HFFc6 (cell line): ENCODE data around the gene NOTUM. TPM values are rescaled to one million over a fixed set of nuclear protein-coding genes. Genes with fewer than 3 reads are reported as not detected.
A peak's percentile ranks its signal among the peaks of the same experiment; 100 is the strongest.

Source experiments
- DNase-seq: peaks from one replicate; pipeline ENCODE4 v3.0.0-alpha.2; 2018
- H3K27ac Mint-ChIP-seq: 2 replicates; pipeline ENCODE4 v1.8.0; 2020; ENCODE audit warnings: mild to moderate bottlenecking, mixed read lengths
- H3K27me3 Mint-ChIP-seq: 2 replicates; pipeline ENCODE4 v1.8.0; 2021; ENCODE audit warnings: mild to moderate bottlenecking, moderate library complexity, mixed read lengths; ENCODE audit not compliant: insufficient read depth
- H3K36me3 Mint-ChIP-seq: 2 replicates; pipeline ENCODE4 v1.8.0; 2021; ENCODE audit warnings: low read depth, mixed read lengths
- H3K4me1 Mint-ChIP-seq: 2 replicates; pipeline ENCODE4 v1.8.0; 2020; ENCODE audit warnings: low read depth, mixed read lengths
- H3K4me3 Mint-ChIP-seq: 2 replicates; pipeline ENCODE4 v1.8.0; 2020; ENCODE audit warnings: mild to moderate bottlenecking, moderate library complexity, mixed read lengths
- H3K9me3 Mint-ChIP-seq: 2 replicates; pipeline ENCODE4 v1.8.0; 2020; ENCODE audit warnings: mild to moderate bottlenecking, mixed read lengths
- CTCF ChIP-seq: fragments of 200-600 bp; sonication (generic); IDR thresholded peaks from 2 replicates; pipeline ENCODE4 v1.5.0; 2021; ENCODE audit warnings: antibody characterized with exemption, mild to moderate bottlenecking
- total RNA-seq, 6 experiments: library from RNA; stranded (reverse); fragmentation: NEBNext Ultra II Directional; extraction: Animal tissue kit (Norgen Biotek cat#: 25700); gene quantifications; 2 replicates in 1 of 6; 3 replicates in 5 of 6; pipeline ENCODE4 v1.2.3, GENCODE V29; 2021

NOTUM gene
- total RNA-seq, 6 experiments from 2014 or later: 0.10 to 0.14 TPM; not detected in 4

DNA sequence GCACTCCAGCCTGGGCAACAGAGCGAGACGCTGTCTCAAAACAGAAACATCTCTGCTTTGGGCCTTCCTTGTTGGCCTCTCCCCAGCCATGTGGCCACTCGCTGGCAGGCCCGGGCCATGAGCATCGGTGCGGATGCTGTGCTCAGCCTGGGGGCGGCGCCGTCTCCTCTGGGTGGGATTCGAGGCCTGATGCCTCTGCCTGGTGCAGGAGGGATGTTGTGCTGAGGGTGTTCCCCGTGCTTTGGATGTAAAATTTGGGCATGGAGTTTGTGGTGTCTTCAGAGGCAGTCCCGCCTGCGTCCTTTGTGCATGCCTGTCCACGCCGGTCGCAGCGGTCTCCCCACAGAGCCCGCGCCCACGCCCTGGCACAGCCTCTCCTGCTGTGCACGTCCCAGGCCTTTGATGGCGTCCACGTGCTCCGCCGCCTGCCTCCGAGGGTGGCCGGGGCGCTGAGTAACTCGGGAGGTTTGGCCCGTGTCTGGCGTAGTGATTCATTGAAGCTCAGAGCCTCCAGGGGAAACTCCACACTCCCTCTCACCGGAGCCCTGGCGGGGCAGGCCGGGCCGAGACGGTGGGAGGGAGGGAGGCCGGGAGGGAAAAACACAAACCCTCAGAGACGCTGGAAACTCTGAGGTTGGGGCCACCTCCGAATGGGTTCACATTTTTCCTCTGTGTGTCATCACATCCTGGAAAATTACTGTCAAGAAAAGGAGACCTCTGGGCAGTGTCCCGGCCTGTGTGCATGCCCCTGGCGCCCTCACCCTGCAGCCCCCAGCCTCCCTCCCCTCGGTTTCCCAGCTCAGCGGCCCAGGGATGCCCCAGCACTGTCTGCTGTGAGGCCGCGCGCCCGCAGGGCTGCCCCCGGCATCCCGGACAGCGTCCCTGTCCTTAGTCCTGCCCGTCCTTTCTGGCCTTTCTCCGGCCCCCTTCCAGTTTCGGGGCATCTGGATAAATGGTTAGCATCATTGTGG is 42.7 kb upstream of the NOTUM start:
- Mint-ChIP-seq H3K4me3 (peak overlapping the region; percentile 60), H3K36me3 (no peaks in the 10 kb centered on the region), H3K4me1 (peaks cover 22% of the 10 kb centered on the region), H3K27ac (peak overlapping the region; percentile 92), H3K27me3 (no peaks in the 10 kb centered on the region), H3K9me3 (no peaks in the 10 kb centered on the region)
- peak; percentile 38 for TF ChIP-seq CTCF
- DNase-seq: peak; percentile 96

DNA sequence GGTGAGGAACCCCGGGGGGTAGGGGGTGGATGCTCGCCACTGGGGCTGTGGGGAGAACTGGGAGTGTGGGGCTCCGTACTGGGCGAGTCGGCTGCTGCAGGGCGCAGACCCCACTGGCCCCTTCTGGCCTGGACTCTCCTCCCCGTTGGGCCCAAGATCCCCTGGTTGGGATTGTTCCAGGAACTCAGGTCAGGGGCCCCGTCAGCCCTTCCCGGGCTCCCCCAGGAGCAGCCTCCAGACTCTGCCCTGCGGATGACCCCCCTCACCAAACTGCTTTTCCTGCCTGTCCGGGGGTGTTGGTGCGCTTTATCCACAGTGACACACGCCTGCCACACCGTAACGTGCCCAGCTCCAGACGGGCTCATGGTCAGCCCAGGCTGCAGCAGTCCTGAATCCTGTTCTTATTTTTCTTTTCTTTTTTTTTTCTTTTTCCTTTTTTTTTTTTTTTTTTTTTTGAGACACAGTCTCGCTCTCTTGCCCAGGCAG is 40.6 kb upstream of the NOTUM start:
- Mint-ChIP-seq H3K4me1 (peaks cover 20% of the 10 kb centered on the region), H3K9me3 (no peaks in the 10 kb centered on the region), H3K27ac (no peak overlapping the region), H3K4me3 (no peak overlapping the region), H3K36me3 (no peaks in the 10 kb centered on the region), H3K27me3 (no peaks in the 10 kb centered on the region)
- TF ChIP-seq CTCF: no peak
- DNase-seq: no peak

GRCh38 chr17:82000803-82001570 is 40.0 kb upstream of the NOTUM start:
- Mint-ChIP-seq H3K27me3 (no peaks in the 10 kb centered on the region), H3K4me1 (peaks cover 13% of the 10 kb centered on the region), H3K4me3 (no peak overlapping the region), H3K9me3 (no peaks in the 10 kb centered on the region), H3K36me3 (no peaks in the 10 kb centered on the region), H3K27ac (no peak overlapping the region)
- no peak for TF ChIP-seq CTCF
- DNase-seq: no peak

DNA sequence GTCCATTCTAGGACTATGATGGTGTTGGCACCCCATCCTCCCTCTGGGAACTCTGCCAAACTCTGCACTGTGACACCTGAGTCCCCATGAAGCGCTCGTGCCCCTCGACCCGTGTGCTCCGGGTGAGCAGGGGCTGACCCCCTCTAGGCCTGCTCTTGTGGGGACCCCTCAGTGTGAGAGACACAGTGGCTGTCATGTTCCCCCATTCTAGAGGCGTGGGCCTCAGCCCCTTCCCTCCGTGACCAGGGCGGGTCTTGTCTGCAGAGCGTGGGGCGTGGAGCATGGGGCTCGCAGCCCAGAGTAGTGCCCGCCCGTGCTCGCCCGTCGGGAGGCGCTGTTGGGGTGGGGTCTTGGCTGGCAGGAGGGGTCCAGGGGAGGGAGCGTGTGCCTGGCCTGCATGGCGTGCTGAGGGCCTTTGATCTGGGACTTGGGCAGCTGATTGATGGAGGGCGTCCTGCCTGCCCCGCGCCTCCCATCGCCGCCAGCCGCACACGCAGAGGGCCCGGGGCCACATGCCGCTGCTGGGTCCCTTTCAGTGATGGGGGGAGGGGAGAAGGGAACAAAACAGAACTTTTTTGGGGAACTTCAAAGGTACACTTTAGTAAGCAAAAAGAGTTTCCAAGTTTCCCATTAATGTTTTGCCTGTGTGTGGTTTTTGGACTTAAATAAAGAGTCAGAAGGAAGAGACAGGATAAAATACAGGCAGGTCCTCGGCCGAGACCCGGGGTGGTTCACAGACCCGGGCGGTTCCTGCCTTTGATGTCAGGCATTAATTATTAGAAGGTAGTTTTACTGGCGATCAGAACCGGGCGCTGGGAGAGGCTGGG is 39.2 kb upstream of the NOTUM start:
- DNase-seq: no peak
- no peak for TF ChIP-seq CTCF
- no peak overlapping the region for H3K4me3 Mint-ChIP-seq
- peaks cover 10% of the 10 kb centered on the region for H3K4me1 Mint-ChIP-seq
- H3K27me3 Mint-ChIP-seq: no peaks in the 10 kb centered on the region
- no peaks in the 10 kb centered on the region for H3K36me3 Mint-ChIP-seq
- H3K9me3 Mint-ChIP-seq: no peaks in the 10 kb centered on the region
- no peak overlapping the region for H3K27ac Mint-ChIP-seq

GRCh38 chr17:81999587-81999975 is 38.6 kb upstream of the NOTUM start:
- DNase-seq: no peak
- no peak for TF ChIP-seq CTCF
- peaks cover 10% of the 10 kb centered on the region for H3K4me1 Mint-ChIP-seq
- no peak overlapping the region for H3K27ac Mint-ChIP-seq
- H3K4me3 Mint-ChIP-seq: no peak overlapping the region
- no peaks in the 10 kb centered on the region for H3K27me3 Mint-ChIP-seq
- no peaks in the 10 kb centered on the region for H3K9me3 Mint-ChIP-seq
- no peaks in the 10 kb centered on the region for H3K36me3 Mint-ChIP-seq
